OCI-LY1 (cell line): ENCODE results near the gene BARHL2.

ENCODE experiments used
- H2AFZ ChIP-seq: fragments of 200-600 bp; sonication (generic), shearing (Covaris generic); 2 replicates; pipeline ENCODE4 v1.6.0; 2014; ENCODE audit warnings: antibody characterized with exemption, mild to moderate bottlenecking, low read length
- H3F3A ChIP-seq: fragments of 200-600 bp; sonication (generic), shearing (Covaris generic); 2 replicates; pipeline ENCODE4 v1.6.0; 2014; ENCODE audit warnings: mild to moderate bottlenecking, antibody characterized with exemption, low read length, moderate library complexity; ENCODE audit not compliant: insufficient read depth
- H3K27ac ChIP-seq: fragments of 200-600 bp; sonication (generic); 2 replicates; pipeline ENCODE4 v1.5.1; 2014; ENCODE audit warnings: low read length, mixed run types, mild to moderate bottlenecking, low read depth; ENCODE audit not compliant: poor library complexity, severe bottlenecking
- H3K27me3 ChIP-seq: fragments of 200-600 bp; sonication (generic); 2 replicates; pipeline ENCODE4 v1.6.0; 2014; ENCODE audit warnings: antibody characterized with exemption, mild to moderate bottlenecking, low read length, moderate library complexity; ENCODE audit not compliant: insufficient read depth
- H3K36me3 ChIP-seq: fragments of 200-600 bp; sonication (generic); 2 replicates; pipeline ENCODE4 v1.6.1; 2014; ENCODE audit warnings: mild to moderate bottlenecking, antibody characterized with exemption, low read length, moderate library complexity, mixed read lengths; ENCODE audit not compliant: insufficient read depth
- H3K4me1 ChIP-seq: fragments of 200-600 bp; sonication (generic); 2 replicates; pipeline ENCODE4 v1.5.1; 2014; ENCODE audit warnings: mild to moderate bottlenecking, low read length, moderate library complexity; ENCODE audit not compliant: insufficient read depth, severe bottlenecking
- H3K4me2 ChIP-seq: fragments of 200-600 bp; sonication (generic), shearing (Covaris generic); 2 replicates; pipeline ENCODE4 v1.6.1; 2014; ENCODE audit warnings: low read length
- H3K4me3 ChIP-seq: fragments of 200-600 bp; sonication (generic); 2 replicates; pipeline ENCODE4 v1.5.1; 2014; ENCODE audit warnings: low read length, low read depth, mild to moderate bottlenecking, mixed read lengths; ENCODE audit not compliant: poor library complexity, severe bottlenecking
- H3K79me2 ChIP-seq: fragments of 200-600 bp; shearing (Covaris generic); 2 replicates; pipeline ENCODE4 v1.6.1; 2016; ENCODE audit warnings: mixed run types, low read length, mixed read lengths; ENCODE audit not compliant: insufficient read depth
- H3K9ac ChIP-seq: fragments of 200-600 bp; sonication (generic), shearing (Covaris generic); 2 replicates; pipeline ENCODE4 v1.6.1; 2014; ENCODE audit warnings: mild to moderate bottlenecking, low read length, mixed read lengths
- H3K9me2 ChIP-seq: fragments of 200-600 bp; sonication (generic), shearing (Covaris generic); 2 replicates; pipeline ENCODE4 v1.6.1; 2014; ENCODE audit warnings: low read depth, mild to moderate bottlenecking, low read length, mixed read lengths
- H3K9me3 ChIP-seq: fragments of 200-600 bp; shearing (Covaris generic); 2 replicates; pipeline ENCODE4 v1.6.1; 2014; ENCODE audit warnings: low read length, mixed read lengths
- H4K20me1 ChIP-seq: fragments of 200-600 bp; sonication (generic), shearing (Covaris generic); 2 replicates; pipeline ENCODE4 v1.6.0; 2016; ENCODE audit warnings: mild to moderate bottlenecking, low read length; ENCODE audit not compliant: insufficient read depth
- EZH2 ChIP-seq: fragments of 200-600 bp; sonication (generic), shearing (Covaris generic); IDR thresholded peaks from 2 replicates; pipeline ENCODE4 v1.8.0; 2017; ENCODE audit warnings: borderline replicate concordance, mixed run types, mild to moderate bottlenecking, antibody characterized with exemption, low read length, moderate library complexity, mixed read lengths
- TF ChIP-seq, protein P1 (sequence below): fragments of 200-600 bp; sonication (generic), shearing (Covaris generic); IDR thresholded peaks from 2 replicates; pipeline ENCODE4 v1.5.1; 2017; ENCODE audit warnings: mild to moderate bottlenecking, antibody characterized with exemption, low read length, moderate library complexity, mixed read lengths

BARHL2 gene

DNA sequence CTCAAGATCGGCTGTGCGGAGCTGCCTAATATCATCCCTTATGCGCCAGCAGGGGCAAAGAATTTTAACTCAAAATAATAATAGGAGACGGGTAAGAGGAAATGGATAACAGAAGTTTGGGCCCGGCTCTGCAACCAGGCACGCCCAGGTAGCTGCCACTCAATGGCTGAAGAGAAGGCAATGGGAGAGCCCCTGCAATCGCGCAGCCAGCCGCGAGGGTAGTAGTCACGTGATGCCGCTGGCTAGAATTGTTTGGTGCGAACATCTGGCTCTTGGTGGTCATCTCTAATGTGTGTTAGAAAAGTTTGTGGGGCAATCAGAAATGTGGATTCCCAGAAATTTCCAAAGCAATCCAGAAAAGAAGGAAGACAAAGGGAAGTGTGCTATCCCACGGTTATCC, 12.3 kb downstream of the BARHL2 start:
- no peak overlapping the region for H3K27ac ChIP-seq
- no peak overlapping the region for H3K4me3 ChIP-seq
- H3K4me2 ChIP-seq: no peak overlapping the region
- no peak for TF ChIP-seq EZH2
- TF ChIP-seq, protein P1, sequence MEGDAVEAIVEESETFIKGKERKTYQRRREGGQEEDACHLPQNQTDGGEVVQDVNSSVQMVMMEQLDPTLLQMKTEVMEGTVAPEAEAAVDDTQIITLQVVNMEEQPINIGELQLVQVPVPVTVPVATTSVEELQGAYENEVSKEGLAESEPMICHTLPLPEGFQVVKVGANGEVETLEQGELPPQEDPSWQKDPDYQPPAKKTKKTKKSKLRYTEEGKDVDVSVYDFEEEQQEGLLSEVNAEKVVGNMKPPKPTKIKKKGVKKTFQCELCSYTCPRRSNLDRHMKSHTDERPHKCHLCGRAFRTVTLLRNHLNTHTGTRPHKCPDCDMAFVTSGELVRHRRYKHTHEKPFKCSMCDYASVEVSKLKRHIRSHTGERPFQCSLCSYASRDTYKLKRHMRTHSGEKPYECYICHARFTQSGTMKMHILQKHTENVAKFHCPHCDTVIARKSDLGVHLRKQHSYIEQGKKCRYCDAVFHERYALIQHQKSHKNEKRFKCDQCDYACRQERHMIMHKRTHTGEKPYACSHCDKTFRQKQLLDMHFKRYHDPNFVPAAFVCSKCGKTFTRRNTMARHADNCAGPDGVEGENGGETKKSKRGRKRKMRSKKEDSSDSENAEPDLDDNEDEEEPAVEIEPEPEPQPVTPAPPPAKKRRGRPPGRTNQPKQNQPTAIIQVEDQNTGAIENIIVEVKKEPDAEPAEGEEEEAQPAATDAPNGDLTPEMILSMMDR: no peak
- H3K36me3 ChIP-seq: no peaks in the 10 kb centered on the region
- no peaks in the 10 kb centered on the region for H3K27me3 ChIP-seq
- H3K9me3 ChIP-seq: no peaks in the 10 kb centered on the region
- H3K9me2 ChIP-seq: no peaks in the 10 kb centered on the region
- no peak overlapping the region for H3K9ac ChIP-seq
- H3K4me1 ChIP-seq: no peaks in the 10 kb centered on the region
- no peaks in the 10 kb centered on the region for H3K79me2 ChIP-seq
- no peaks in the 10 kb centered on the region for H4K20me1 ChIP-seq
- no peak overlapping the region for H2AFZ ChIP-seq
- H3F3A ChIP-seq: no peaks in the 10 kb centered on the region

DNA sequence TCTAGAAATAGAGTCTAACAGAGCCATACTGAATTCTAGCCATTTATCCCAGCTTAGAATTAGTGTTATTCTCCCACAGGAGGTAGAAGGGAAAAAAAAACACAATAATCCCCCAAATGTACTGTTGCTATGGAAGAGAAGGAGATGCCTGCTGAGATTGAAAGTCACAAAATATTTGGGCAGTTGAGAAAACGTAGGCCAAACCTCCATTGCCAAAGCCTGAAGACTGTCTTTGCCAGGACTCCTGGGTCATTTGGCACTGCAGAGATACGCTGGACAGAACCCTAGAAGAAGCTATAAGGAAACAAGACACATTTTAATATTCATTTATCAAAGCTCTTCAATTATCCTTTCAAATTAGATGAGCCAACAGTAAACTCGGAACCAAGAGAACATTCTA, 22.3 kb downstream of the BARHL2 start:
- TF ChIP-seq EZH2: no peak
- TF ChIP-seq, protein P1: no peak
- no peaks in the 10 kb centered on the region for H3K4me1 ChIP-seq
- H3K79me2 ChIP-seq: no peaks in the 10 kb centered on the region
- no peaks in the 10 kb centered on the region for H4K20me1 ChIP-seq
- H3K9me2 ChIP-seq: no peaks in the 10 kb centered on the region
- no peaks in the 10 kb centered on the region for H3K9me3 ChIP-seq
- H3K4me3 ChIP-seq: no peak overlapping the region
- no peaks in the 10 kb centered on the region for H3K27me3 ChIP-seq
- no peak overlapping the region for H3K27ac ChIP-seq
- no peak overlapping the region for H3K9ac ChIP-seq
- H3F3A ChIP-seq: no peaks in the 10 kb centered on the region
- no peak overlapping the region for H3K4me2 ChIP-seq
- H2AFZ ChIP-seq: no peak overlapping the region
- H3K36me3 ChIP-seq: no peaks in the 10 kb centered on the region

DNA sequence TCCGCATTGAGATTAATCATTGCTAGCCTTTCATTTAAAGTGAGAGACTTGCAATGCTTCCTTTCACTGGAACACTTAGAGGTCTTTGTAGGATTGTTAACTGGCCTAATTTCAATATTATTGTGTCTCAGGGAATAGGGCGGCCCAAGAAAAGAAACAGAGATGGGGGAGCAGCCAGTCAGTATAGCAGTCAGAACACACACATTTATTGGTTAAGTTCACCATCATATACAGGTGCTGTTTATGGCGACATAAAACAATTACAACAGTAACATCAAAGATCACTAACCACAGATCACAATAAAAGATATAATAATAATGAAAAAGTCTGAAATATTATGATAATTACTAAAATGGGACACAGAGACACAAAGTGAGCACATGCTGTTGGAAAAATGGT, 29.4 kb downstream of the BARHL2 start:
- H3K27me3 ChIP-seq: no peaks in the 10 kb centered on the region
- H3K9me3 ChIP-seq: no peaks in the 10 kb centered on the region
- H3F3A ChIP-seq: no peaks in the 10 kb centered on the region
- H2AFZ ChIP-seq: no peak overlapping the region
- H3K4me3 ChIP-seq: no peak overlapping the region
- no peaks in the 10 kb centered on the region for H3K9me2 ChIP-seq
- no peak overlapping the region for H3K4me2 ChIP-seq
- no peaks in the 10 kb centered on the region for H4K20me1 ChIP-seq
- no peak overlapping the region for H3K9ac ChIP-seq
- no peaks in the 10 kb centered on the region for H3K79me2 ChIP-seq
- no peaks in the 10 kb centered on the region for H3K36me3 ChIP-seq
- H3K4me1 ChIP-seq: no peaks in the 10 kb centered on the region
- H3K27ac ChIP-seq: no peak overlapping the region
- TF ChIP-seq, protein P1: no peak
- no peak for TF ChIP-seq EZH2
